HFF-Myc (cell line): Measurements from ENCODE around the gene CCDC184.
A peak's percentile ranks its signal among the peaks of the same experiment; 100 is the strongest.

Experiments
- DNase-seq: peaks from one replicate; pipeline ENCODE4 v3.0.0-alpha.2; 2011; ENCODE audit warnings: low read depth; ENCODE audit errors: extremely low read depth
- H3K4me3 ChIP-seq: replicated peaks from 2 replicates; pipeline ENCODE4 v1.5.1; 2011; ENCODE audit warnings: low read depth, mild to moderate bottlenecking, control low read depth, low read length
- CTCF ChIP-seq: IDR thresholded peaks from 2 replicates; pipeline ENCODE4 v1.5.1; 2012; ENCODE audit warnings: mild to moderate bottlenecking, low read depth, low read length, control low read depth; ENCODE audit errors: missing control alignments

Gene CCDC184

GRCh38 chr12:48185181-48185919, 1.9 kb downstream of the CCDC184 start:
- no peak overlapping the region for H3K4me3 ChIP-seq
- no peak for DNase-seq
- no peak for TF ChIP-seq CTCF

GRCh38 chr12:48187916-48188695, 4.7 kb downstream of the CCDC184 start:
- no peak for DNase-seq
- H3K4me3 ChIP-seq, result no peak overlapping the region
- TF ChIP-seq CTCF, result no peak

GRCh38 chr12:48189331-48190125, 6.1 kb downstream of the CCDC184 start:
- H3K4me3 ChIP-seq, result no peak overlapping the region
- DNase-seq, result peak; percentile 73
- TF ChIP-seq CTCF, result peak; percentile 78

GRCh38 chr12:48191096-48191495, 7.7 kb downstream of the CCDC184 start:
- no peak for DNase-seq
- no peak for TF ChIP-seq CTCF
- H3K4me3 ChIP-seq, result no peak overlapping the region

- no peak overlapping the region for H3K4me3 ChIP-seq
- no peak for DNase-seq
- no peak for TF ChIP-seq CTCF
These were observed 9.4 kb downstream of the CCDC184 start for GRCh38 chr12:48192861-48193260.

- no peak for DNase-seq
- H3K4me3 ChIP-seq, result no peak overlapping the region
These were observed 10.2 kb downstream of the CCDC184 start for GRCh38 chr12:48193623-48194022.

More at GRCh38 chr12:48193623-48194022, 10.2 kb downstream of the CCDC184 start:
- TF ChIP-seq CTCF, result no peak
